Prostate gland (tissue), 2 donors: ENCODE measurements around the gene ANKS1B. TPM values are rescaled to one million over a fixed set of nuclear protein-coding genes. Genes with fewer than 3 reads are reported as not detected.

Source experiments
- DNase-seq: peaks from one replicate; pipeline ENCODE4 v3.0.0-alpha.2; 2019; ENCODE audit warnings: low spot score
- H3K27ac ChIP-seq, 2 donors: fragments of 200-600 bp; sonication (generic); 2 replicates each; pipeline ENCODE4 v1.5.1; 2017 to 2019
- H3K27me3 ChIP-seq: fragments of 200-600 bp; sonication (generic); replicated peaks from 2 replicates; pipeline ENCODE4 v1.5.1; 2019; ENCODE audit not compliant: insufficient read depth
- H3K36me3 ChIP-seq, 2 donors: fragments of 200-600 bp; sonication (generic); 1 replicate in 1 of 2; 2 replicates in 1 of 2; pipeline versions ENCODE4 v1.5.1 to v1.8.1; 2017 to 2019
- H3K4me1 ChIP-seq: fragments of 200-600 bp; sonication (generic); replicated peaks from 2 replicates; pipeline ENCODE4 v1.5.1; 2019
- H3K4me3 ChIP-seq, 2 donors: fragments of 200-600 bp; sonication (generic); 2 replicates each; pipeline ENCODE4 v1.5.1; 2017 to 2019
- H3K9me3 ChIP-seq: fragments of 200-600 bp; sonication (generic); 2 replicates; pipeline ENCODE4 v1.5.1; 2017
- CTCF ChIP-seq, 4 experiments: fragments of 200-600 bp in 2 of 4; fragments of 450-650 bp in 2 of 4; sonication (generic) in 2 of 4; IDR thresholded peaks; 1 replicate in 3 of 4; 2 replicates in 1 of 4; pipeline ENCODE4 v1.5.1; 2016 to 2019; ENCODE audit warnings: antibody characterized with exemption in 4 of 4, mild to moderate bottlenecking in 2 of 4, moderate library complexity in 2 of 4
- POLR2A ChIP-seq: fragments of 450-650 bp; IDR thresholded peaks from one replicate; pipeline ENCODE4 v1.6.1; 2016; ENCODE audit warnings: antibody characterized with exemption, mild to moderate bottlenecking
- POLR2AphosphoS5 ChIP-seq: sonication (generic); formaldehyde crosslinking; IDR thresholded peaks from one replicate; pipeline ENCODE4 v1.6.1; 2017; ENCODE audit warnings: antibody characterized with exemption
- WGBS: methylation state at CpG from one replicate; pipeline ENCODE4 v1.1.5; 2018; 5-methylcytosine and 5-hydroxymethylcytosine counted together
- intact Hi-C: fragments of 100-400 bp; cut with DNase I; formaldehyde crosslinking; loops from one replicate; pipeline ENCODE4 v1.14.2; 2022
- total RNA-seq, 2 donors: library from RNA; depleted of rRNA; stranded (reverse); fragments of >200 nt; gene quantifications; one replicate each; pipeline ENCODE4 v1.1.0, GENCODE V29; 2016

The ANKS1B gene
- total RNA-seq, 2 donors from 2014 or later: 13.0 to 17.4 TPM

DNA sequence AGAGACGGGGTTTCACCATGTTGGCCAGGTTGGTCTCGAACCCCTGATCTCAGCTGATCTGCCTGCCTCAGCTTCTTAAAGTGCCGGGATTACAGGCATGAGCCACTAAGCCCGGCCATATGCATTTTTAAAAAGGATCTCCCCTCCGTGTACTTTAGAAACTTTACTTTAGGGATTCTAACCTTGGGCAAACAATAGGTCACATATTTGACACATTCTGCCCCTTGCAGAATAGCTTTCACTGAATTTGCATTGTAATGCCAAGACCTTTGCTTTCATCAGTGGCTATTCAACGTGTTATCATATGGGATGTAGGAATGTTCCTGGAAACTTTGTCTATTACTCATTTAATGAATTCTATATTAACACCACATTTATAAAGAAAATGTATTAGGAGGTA, 11.4 kb upstream of the ANKS1B start:
- Histone ChIP-seq H3K27me3 (no peaks in the 10 kb centered on the region), H3K27ac (no peak overlapping the region), H3K4me1 (no peaks in the 10 kb centered on the region), H3K4me3 (no peak overlapping the region), H3K36me3 (no peaks in the 10 kb centered on the region), H3K9me3 (no peaks in the 10 kb centered on the region)
- TF ChIP-seq POLR2AphosphoS5 (no peak), POLR2A (no peak), CTCF (IDR thresholded peaks at IDR 0.05) (no peak)
- no peak for DNase-seq
- intact Hi-C loops: no loop called here
- 73% methylated on average over 6 of the region's 6 CpGs for WGBS

- H3K9me3 ChIP-seq: no peaks in the 10 kb centered on the region
- H3K4me3 ChIP-seq: peak overlapping the region in 1 of 2 donors; percentile 49
- no peaks in the 10 kb centered on the region for H3K36me3 ChIP-seq
- TF ChIP-seq POLR2AphosphoS5 (no peak), POLR2A (no peak), CTCF (IDR thresholded peaks at IDR 0.05) (no peak)
- DNase-seq: no peak
- H3K4me1 ChIP-seq: no peaks in the 10 kb centered on the region
- intact Hi-C loops: loop anchor here (10.0 kb wide), 1 partner anchor 171 kb away; no protein-coding TSS in a partner anchor
- H3K27ac ChIP-seq: no peak overlapping the region
- 49% methylated on average over 3 of the region's 3 CpGs for WGBS
- H3K27me3 ChIP-seq: no peaks in the 10 kb centered on the region
Measured at GRCh38 chr12:99985631-99986030, 895 bp upstream of the ANKS1B start.

DNA sequence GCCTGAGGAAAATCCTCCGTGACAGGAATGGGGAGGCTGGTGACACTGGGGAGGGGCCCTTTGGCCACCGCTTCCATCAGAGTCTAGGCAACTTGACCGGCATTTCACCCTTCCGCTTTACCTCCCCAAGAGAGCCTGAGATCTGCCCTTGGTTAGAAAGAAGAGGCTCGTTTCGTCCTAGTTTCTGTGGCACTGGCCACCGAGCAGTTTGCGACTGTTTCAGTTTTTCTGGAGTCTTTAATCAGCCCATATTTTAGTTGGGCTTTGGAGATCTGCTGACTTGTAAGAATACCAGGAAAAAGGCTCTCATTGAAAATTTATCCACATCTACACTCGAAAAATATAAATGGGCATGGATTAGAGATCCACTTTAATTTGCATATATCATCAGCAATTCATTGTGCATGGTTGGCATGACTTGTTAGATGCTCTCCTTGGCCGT, 414 bp upstream of the ANKS1B start:
- peak overlapping the region; percentile 60 to 70 for H3K27ac ChIP-seq
- WGBS: under 1% methylated on average over 10 of the region's 10 CpGs
- no peaks in the 10 kb centered on the region for H3K36me3 ChIP-seq
- intact Hi-C loops: loop anchor here (10.0 kb wide), 1 partner anchor 170 kb away; no protein-coding TSS in a partner anchor
- H3K9me3 ChIP-seq: no peaks in the 10 kb centered on the region
- H3K4me1 ChIP-seq: no peaks in the 10 kb centered on the region
- TF ChIP-seq POLR2A (no peak), POLR2AphosphoS5 (no peak), CTCF (IDR thresholded peaks at IDR 0.05) (no peak)
- H3K4me3 ChIP-seq: peak overlapping the region; percentile 49 to 51
- H3K27me3 ChIP-seq: no peaks in the 10 kb centered on the region
- DNase-seq: no peak

DNA sequence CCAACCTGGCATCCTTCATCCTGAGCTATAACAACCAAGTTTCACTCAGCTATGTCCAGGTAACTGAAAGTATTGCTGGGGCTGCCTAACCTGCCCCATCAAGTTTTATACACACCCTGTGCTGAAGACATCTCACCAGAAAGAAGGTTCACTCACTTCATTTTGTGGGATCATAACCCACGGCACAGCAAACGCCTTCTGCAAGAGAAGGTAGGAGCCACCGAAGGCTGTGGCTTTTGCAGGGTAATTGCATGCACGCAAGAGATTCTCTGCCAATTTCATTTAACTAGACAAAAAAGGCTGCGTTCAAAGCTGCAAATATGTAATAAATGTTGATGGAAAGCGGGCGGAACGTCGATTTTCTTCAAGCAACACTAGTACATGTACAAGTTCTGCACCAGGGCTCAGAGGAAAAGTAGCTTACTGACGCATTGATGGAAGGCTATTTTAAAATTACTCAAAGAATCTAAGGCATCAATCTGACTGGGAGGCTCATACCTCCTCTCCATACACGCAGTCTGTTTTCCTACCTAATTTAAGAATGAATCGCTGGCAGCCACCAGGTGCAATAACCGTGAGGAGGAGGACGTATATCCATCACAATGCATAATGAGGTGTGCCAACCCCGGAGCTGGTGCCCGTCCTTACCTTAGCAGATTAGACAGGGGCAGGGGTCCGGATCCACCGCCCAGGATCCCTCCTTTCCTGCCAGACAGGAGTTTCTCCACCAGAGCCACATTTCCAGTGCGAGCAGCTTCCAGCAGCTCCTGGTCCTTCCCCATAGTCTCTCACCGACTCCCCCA, 1.1 kb downstream of the ANKS1B start:
- Histone ChIP-seq H3K4me3 (peak overlapping the region; percentile 49 to 51), H3K9me3 (no peaks in the 10 kb centered on the region), H3K36me3 (no peaks in the 10 kb centered on the region), H3K27me3 (no peaks in the 10 kb centered on the region), H3K27ac (peak overlapping the region; percentile 52 to 60), H3K4me1 (no peaks in the 10 kb centered on the region)
- whole genome bisulfite sequencing: 6% methylated on average over 20 of the region's 20 CpGs
- no peak for DNase-seq
- no peak for TF ChIP-seq POLR2A
- no peak for TF ChIP-seq CTCF (IDR thresholded peaks at IDR 0.05)
- intact Hi-C loops: loop anchor here (5.0 to 10.0 kb wide), 2 partner anchors 76 to 169 kb away; no protein-coding TSS in a partner anchor
